Neural crest cell (in vitro differentiated cells): ENCODE results near the gene FAM149B1. TPM values are rescaled to one million over a fixed set of nuclear protein-coding genes. Genes with fewer than 3 reads are reported as not detected.

Experiments
- DNase-seq: peaks from one replicate; pipeline ENCODE4 v3.0.0; 2021; ENCODE audit warnings: low read depth, mixed read lengths, low spot score
- H3K27ac Mint-ChIP-seq: one replicate; pipeline ENCODE4 v1.8.0; 2021; ENCODE audit warnings: mild to moderate bottlenecking, mixed read lengths; ENCODE audit not compliant: unreplicated experiment
- H3K27me3 Mint-ChIP-seq: 2 replicates; pipeline ENCODE4 v1.8.0; 2021; ENCODE audit warnings: low read depth, mild to moderate bottlenecking, mixed read lengths
- H3K36me3 Mint-ChIP-seq: 2 replicates; pipeline ENCODE4 v1.8.0; 2021; ENCODE audit warnings: low read depth, mild to moderate bottlenecking, mixed read lengths
- H3K4me1 Mint-ChIP-seq: 2 replicates; pipeline ENCODE4 v1.8.0; 2021; ENCODE audit warnings: mixed read lengths
- H3K4me3 Mint-ChIP-seq: one replicate; pipeline ENCODE4 v1.8.0; 2021; ENCODE audit warnings: mild to moderate bottlenecking, mixed read lengths
- H3K9me3 Mint-ChIP-seq: 2 replicates; pipeline ENCODE4 v1.8.0; 2021; ENCODE audit warnings: mixed read lengths
- total RNA-seq: library from RNA; stranded (reverse); gene quantifications from 2 replicates; pipeline ENCODE4 v1.2.1, GENCODE V29; 2021
- TF ChIP-seq, protein P1 (sequence below): fragments of 200-600 bp; sonication (generic); conservative IDR thresholded peaks from 2 replicates; pipeline ENCODE4 v1.5.0; 2021; ENCODE audit warnings: antibody characterized with exemption, mild to moderate bottlenecking

Gene FAM149B1
- total RNA-seq, 1 donor from 2014 or later = 27.2 TPM

DNA sequence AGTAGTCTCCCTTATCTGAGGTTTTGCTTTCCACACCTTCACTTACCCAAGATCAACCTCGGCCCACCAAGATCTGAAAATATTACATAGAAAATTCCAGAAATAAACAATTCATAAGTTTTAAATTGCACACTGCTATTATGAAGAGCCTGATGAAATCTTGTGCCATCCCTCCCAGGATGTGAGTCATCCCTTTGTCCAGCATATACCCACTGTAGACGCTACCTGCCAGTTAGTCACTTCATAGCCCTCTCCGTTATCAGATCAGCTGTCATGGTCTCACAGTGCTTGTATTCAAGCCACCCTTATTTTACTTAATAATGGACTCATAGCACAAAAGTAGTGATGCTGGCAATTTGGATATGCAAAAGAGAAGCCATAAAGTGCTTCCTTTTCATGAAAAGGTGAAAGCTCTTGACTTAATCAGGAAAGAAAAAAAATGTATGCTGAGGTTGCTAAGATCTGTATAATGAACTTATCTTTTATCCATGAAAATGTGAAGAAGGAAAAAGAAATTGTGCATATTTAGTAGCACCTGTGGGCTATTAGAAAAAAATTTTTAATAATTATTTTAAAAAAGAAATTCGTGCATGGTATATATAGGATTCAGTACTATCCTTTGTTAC is 94.3 kb downstream of the FAM149B1 start:
- peaks cover 3% of the 10 kb centered on the region for H3K9me3 Mint-ChIP-seq
- H3K27ac Mint-ChIP-seq = no peak overlapping the region

DNA sequence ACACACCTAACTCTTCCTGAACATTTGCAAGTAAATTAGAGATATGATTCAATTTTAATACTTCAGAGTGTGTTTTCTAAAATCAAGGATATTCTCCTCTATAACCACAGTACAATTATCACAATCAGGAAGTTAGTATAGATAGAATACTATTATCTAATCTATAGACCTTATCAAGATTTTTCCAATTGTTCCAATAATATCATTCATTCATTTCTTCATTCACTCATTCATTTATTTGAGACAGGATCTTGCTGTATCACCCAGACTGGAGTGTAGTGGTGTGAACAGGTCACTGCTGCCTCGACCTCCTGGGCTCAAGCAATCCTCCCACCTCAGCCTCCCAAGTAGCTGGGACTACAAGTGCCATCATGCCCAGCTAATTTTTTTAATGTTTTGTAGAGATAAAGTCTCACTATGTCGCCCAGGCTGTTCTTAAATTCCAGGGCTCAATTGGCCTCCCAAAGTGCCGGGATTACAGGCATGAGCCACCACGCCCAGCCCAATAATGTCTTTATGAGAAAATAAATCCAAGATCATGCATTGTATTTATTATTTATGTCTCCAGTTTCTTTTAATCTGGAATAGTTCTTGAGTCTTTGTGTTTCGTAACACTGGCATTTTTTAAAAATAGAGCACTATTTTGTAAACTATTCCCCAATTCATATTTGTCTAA is 95.1 kb downstream of the FAM149B1 start:
- no peak overlapping the region for H3K27ac Mint-ChIP-seq
- peaks cover 13% of the 10 kb centered on the region for H3K27me3 Mint-ChIP-seq
- TF ChIP-seq, protein P1, sequence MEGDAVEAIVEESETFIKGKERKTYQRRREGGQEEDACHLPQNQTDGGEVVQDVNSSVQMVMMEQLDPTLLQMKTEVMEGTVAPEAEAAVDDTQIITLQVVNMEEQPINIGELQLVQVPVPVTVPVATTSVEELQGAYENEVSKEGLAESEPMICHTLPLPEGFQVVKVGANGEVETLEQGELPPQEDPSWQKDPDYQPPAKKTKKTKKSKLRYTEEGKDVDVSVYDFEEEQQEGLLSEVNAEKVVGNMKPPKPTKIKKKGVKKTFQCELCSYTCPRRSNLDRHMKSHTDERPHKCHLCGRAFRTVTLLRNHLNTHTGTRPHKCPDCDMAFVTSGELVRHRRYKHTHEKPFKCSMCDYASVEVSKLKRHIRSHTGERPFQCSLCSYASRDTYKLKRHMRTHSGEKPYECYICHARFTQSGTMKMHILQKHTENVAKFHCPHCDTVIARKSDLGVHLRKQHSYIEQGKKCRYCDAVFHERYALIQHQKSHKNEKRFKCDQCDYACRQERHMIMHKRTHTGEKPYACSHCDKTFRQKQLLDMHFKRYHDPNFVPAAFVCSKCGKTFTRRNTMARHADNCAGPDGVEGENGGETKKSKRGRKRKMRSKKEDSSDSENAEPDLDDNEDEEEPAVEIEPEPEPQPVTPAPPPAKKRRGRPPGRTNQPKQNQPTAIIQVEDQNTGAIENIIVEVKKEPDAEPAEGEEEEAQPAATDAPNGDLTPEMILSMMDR = no peak

More for the DNA sequence above, 94.3 kb downstream of the FAM149B1 start:
- no peaks in the 10 kb centered on the region for H3K4me1 Mint-ChIP-seq
- TF ChIP-seq, protein P1 = no peak
- H3K36me3 Mint-ChIP-seq = peaks cover 2% of the 10 kb centered on the region
- H3K27me3 Mint-ChIP-seq = peaks cover 8% of the 10 kb centered on the region
- no peak for DNase-seq
- H3K4me3 Mint-ChIP-seq = no peak overlapping the region

DNA sequence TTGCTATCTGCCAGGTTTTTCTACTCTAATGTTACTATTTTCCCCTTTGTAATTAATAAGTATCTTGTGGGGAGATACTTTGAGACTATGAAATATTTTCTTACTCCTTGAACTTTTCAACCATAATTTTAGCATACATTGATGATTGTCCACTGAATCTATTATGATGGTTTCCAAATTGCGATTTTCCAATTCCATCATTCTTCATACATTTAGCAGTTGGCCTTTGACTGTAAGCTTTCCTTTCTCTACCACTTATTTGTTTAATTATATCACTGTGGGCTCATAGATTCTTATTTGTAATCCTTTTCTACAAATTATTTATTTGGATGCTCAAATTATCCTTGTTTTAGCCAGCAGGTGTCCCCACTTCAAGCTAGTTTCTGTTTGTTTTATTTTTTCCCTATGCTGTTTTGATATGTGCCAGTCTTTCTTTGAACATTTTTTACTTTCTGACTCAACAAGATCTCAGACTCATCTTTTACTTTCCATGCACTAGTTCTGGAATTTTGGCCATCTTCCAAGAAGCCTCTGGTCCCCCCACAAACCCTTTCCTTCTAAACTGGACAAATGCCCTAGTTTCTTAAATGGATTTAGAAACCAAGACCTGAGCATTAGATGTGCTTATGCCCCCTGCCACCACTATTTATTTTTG is 95.9 kb downstream of the FAM149B1 start:
- H3K4me3 Mint-ChIP-seq = no peak overlapping the region
- H3K27me3 Mint-ChIP-seq = peaks cover 13% of the 10 kb centered on the region
- peaks cover 2% of the 10 kb centered on the region for H3K36me3 Mint-ChIP-seq
- peaks cover 2% of the 10 kb centered on the region for H3K9me3 Mint-ChIP-seq
- DNase-seq = no peak
- no peak overlapping the region for H3K27ac Mint-ChIP-seq
- no peaks in the 10 kb centered on the region for H3K4me1 Mint-ChIP-seq
- TF ChIP-seq, protein P1 = peak; percentile 70

More for the DNA sequence above, 95.1 kb downstream of the FAM149B1 start:
- Mint-ChIP-seq H3K36me3 (peaks cover 2% of the 10 kb centered on the region), H3K4me3 (no peak overlapping the region), H3K4me1 (no peaks in the 10 kb centered on the region), H3K9me3 (peaks cover 3% of the 10 kb centered on the region)
- DNase-seq = no peak

DNA sequence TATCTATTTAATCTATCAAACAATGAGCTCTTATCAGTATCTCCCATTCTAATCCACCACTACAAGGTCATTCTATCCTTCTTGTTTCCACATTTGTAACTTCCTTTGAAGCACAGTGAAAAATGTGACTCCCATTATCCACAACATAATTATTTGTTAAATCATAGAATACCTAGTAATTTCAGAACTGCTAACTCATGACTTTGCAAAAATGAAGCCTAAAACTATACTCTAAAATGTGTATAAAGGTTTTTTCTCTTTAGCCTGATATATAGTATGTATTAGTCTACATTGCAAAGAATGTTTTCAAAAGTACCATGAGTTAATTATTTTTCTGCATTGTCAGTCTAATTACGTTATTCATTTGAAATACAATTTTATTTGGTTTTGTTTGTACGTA is 96.5 kb downstream of the FAM149B1 start:
- Mint-ChIP-seq H3K9me3 (no peaks in the 10 kb centered on the region), H3K27me3 (peaks cover 13% of the 10 kb centered on the region), H3K27ac (no peak overlapping the region), H3K36me3 (no peaks in the 10 kb centered on the region), H3K4me3 (no peak overlapping the region), H3K4me1 (no peaks in the 10 kb centered on the region)
- DNase-seq = no peak
- TF ChIP-seq, protein P1 = no peak

DNA sequence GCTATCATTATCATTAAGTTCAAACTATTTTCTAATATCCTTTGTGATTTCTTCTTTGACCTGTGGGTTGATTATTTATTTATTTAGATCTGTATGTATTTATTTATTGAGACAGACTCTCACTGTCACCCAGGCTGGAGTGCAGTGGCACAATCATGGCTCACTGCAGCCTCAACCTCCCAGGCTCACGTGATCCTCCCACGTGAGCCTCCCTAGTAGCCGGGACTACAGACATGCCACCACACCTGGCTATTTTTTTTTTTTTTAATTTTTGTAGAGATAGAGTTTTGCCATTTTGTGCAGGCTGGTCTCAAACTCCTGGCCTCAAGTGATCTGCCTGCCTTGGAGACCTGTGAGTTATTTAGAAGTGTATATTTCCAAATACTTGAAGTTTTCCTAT is 113.2 kb downstream of the FAM149B1 start:
- H3K36me3 Mint-ChIP-seq = no peaks in the 10 kb centered on the region

More for the DNA sequence above, 113.2 kb downstream of the FAM149B1 start:
- H3K9me3 Mint-ChIP-seq = no peaks in the 10 kb centered on the region
- H3K4me3 Mint-ChIP-seq = no peak overlapping the region
- TF ChIP-seq, protein P1 = no peak
- no peaks in the 10 kb centered on the region for H3K4me1 Mint-ChIP-seq
- DNase-seq = no peak
- no peak overlapping the region for H3K27ac Mint-ChIP-seq
- H3K27me3 Mint-ChIP-seq = no peaks in the 10 kb centered on the region
